HEK293 (cell line): ENCODE measurements around the gene MSANTD1.

Experiments
- ZBTB20 ChIP-seq: fragments of 450-650 bp; formaldehyde crosslinking; IDR thresholded peaks from 2 replicates; pipeline ENCODE4 v1.5.1; 2016; ENCODE audit warnings: missing biosample characterization, missing genetic modification characterization
- ZNF768 ChIP-seq: fragments of 450-650 bp; formaldehyde crosslinking; IDR thresholded peaks from 2 replicates; pipeline ENCODE4 v1.5.1; 2018; ENCODE audit warnings: missing biosample characterization, mild to moderate bottlenecking, missing genetic modification characterization
- TF ChIP-seq, protein P1 (sequence below): fragments of 450-650 bp; formaldehyde crosslinking; IDR thresholded peaks from 2 replicates; pipeline ENCODE4 v1.5.1; 2016; ENCODE audit warnings: missing biosample characterization, missing genetic modification characterization
- TF ChIP-seq, protein P2 (sequence below): fragments of 450-650 bp; formaldehyde crosslinking; optimal IDR thresholded peaks from 2 replicates; pipeline ENCODE3; 2016; ENCODE audit warnings: missing biosample characterization, mild to moderate bottlenecking, missing genetic modification characterization

DNA sequence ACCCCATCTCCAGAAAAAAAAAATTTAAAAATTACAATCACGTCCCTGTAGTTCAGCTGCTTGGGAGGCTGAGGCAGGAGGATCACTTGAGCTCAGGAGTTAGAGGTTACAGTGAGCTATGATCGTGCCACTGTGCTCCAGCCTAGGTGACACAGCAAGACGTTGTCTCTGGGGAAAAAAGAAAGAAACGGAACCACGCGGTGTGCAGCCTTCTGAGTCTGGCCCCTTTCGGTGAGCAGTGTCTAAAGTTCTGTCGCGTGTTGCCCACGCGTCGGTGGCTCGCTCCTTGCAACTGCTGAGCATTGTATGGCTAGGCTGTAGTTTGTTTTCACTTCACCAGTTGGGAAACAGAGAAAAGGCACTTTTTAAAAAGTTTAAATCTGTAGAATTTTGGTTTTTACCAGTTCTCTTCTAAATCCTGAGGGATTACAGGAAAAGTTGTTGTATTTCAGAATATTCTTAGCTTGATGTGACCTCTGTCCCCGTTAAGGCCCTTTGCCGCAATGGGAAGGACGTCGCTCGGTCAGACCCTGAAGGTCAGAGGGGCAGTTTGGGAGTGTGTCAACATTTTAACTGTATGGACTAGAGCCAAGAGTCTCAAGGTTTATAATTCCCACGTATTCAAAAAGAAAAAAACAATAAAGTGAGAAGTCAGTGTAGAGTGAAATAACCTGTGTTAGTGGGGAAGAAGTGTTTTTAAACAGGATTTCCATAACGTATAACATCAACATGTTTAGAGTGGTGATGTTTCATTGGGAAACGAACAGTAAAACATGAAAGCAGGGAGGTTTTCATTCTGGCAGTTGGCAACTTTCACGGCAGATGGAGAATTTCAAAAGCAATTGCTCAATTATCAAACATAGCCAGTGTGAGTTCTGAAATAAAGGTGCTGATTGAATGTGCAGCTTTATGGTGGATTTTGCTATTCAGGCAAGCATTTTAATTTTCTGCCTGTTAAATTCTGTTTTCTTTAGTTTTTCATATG is 45.8 kb upstream of the MSANTD1 start:
- TF ChIP-seq ZNF768 (no peak), ZBTB20 (tag by site-specific recombination) (no peak)
- TF ChIP-seq, protein P1, sequence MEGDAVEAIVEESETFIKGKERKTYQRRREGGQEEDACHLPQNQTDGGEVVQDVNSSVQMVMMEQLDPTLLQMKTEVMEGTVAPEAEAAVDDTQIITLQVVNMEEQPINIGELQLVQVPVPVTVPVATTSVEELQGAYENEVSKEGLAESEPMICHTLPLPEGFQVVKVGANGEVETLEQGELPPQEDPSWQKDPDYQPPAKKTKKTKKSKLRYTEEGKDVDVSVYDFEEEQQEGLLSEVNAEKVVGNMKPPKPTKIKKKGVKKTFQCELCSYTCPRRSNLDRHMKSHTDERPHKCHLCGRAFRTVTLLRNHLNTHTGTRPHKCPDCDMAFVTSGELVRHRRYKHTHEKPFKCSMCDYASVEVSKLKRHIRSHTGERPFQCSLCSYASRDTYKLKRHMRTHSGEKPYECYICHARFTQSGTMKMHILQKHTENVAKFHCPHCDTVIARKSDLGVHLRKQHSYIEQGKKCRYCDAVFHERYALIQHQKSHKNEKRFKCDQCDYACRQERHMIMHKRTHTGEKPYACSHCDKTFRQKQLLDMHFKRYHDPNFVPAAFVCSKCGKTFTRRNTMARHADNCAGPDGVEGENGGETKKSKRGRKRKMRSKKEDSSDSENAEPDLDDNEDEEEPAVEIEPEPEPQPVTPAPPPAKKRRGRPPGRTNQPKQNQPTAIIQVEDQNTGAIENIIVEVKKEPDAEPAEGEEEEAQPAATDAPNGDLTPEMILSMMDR (tag by site-specific recombination), result no peak
- TF ChIP-seq, protein P2, sequence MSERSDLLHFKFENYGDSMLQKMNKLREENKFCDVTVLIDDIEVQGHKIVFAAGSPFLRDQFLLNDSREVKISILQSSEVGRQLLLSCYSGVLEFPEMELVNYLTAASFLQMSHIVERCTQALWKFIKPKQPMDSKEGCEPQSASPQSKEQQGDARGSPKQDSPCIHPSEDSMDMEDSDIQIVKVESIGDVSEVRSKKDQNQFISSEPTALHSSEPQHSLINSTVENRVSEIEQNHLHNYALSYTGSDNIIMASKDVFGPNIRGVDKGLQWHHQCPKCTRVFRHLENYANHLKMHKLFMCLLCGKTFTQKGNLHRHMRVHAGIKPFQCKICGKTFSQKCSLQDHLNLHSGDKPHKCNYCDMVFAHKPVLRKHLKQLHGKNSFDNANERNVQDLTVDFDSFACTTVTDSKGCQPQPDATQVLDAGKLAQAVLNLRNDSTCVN (tag by site-specific recombination), result no peak
